ENCODE measurements around the gene NCK2.

Gene NCK2

GRCh38 chr2:105806996-105807395 lies 62.3 kb downstream of the NCK2 start:
- H3K36me3 ChIP-seq, result no peaks in the 10 kb centered on the region

DNA sequence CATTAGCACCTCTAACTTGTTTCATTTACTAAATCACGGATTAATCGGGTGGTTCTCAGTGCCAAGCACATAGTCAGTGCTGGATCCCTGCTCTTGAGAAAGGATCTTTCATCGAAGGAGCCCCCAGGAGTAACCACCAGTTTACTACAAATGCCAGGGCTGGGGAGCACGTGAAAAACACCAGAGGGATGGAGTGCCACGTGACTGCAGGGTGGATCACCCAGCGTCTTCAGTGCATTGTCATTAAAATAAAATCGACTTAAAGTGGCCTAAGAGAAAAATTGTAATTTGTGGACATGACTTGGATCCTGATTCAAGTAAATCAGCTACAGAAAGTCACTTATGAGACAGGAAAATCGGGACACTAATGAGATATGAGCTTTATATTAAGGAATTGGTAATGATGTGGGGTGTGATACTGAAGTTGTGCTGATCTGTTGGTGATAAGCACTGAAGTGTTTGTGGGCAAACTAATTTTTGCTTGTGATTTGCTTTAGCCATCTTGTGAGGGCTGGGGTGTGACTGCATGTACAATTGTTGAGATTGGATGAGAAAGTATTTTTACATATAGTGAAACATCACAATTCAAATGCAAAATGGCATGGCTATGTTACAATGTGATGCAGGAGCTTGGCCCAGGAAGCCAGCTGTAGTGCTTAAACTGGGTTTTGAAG lies 63.8 kb downstream of the NCK2 start:
- H3K36me3 ChIP-seq, result no peaks in the 10 kb centered on the region
- H3K9me3 ChIP-seq, result no peaks in the 10 kb centered on the region
- H3K27me3 ChIP-seq, result no peaks in the 10 kb centered on the region
- H3K4me3 ChIP-seq (ENCODE audit: low read depth, low read length), result no peak overlapping the region
- H3K4me1 ChIP-seq, result no peaks in the 10 kb centered on the region
- TF ChIP-seq, protein P1, sequence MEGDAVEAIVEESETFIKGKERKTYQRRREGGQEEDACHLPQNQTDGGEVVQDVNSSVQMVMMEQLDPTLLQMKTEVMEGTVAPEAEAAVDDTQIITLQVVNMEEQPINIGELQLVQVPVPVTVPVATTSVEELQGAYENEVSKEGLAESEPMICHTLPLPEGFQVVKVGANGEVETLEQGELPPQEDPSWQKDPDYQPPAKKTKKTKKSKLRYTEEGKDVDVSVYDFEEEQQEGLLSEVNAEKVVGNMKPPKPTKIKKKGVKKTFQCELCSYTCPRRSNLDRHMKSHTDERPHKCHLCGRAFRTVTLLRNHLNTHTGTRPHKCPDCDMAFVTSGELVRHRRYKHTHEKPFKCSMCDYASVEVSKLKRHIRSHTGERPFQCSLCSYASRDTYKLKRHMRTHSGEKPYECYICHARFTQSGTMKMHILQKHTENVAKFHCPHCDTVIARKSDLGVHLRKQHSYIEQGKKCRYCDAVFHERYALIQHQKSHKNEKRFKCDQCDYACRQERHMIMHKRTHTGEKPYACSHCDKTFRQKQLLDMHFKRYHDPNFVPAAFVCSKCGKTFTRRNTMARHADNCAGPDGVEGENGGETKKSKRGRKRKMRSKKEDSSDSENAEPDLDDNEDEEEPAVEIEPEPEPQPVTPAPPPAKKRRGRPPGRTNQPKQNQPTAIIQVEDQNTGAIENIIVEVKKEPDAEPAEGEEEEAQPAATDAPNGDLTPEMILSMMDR (IDR thresholded peaks at IDR 0.05; ENCODE audit: low read depth, low read length), result no peak
- no peak for DNase-seq

More at GRCh38 chr2:105806996-105807395, 62.3 kb downstream of the NCK2 start:
- H3K4me1 ChIP-seq, result no peaks in the 10 kb centered on the region
- no peaks in the 10 kb centered on the region for H3K27me3 ChIP-seq
- DNase-seq, result no peak
- H3K9me3 ChIP-seq, result no peaks in the 10 kb centered on the region
- TF ChIP-seq, protein P1 (IDR thresholded peaks at IDR 0.05; ENCODE audit: low read depth, low read length), result no peak
- H3K4me3 ChIP-seq (ENCODE audit: low read depth, low read length), result no peak overlapping the region

DNA sequence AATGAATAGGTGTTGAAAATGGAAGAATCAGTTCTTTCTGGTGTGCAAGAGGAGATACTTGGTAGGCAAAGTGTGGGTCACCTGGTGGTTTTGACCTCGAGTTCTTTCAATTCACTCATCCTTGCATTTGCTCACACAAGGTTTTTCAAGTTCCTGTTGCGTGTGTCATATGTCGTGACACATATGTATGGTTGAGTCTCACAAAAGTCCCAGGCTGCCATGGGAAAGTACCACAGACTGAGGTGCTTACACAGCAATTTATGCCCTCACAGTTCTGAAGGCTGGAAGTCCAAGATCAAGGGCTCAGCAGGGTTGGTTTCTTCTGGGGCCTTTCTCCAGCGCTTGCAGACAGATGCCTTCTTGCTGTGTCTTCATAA lies 64.4 kb downstream of the NCK2 start:
- Histone ChIP-seq H3K9me3 (no peaks in the 10 kb centered on the region), H3K27me3 (no peaks in the 10 kb centered on the region), H3K4me3 (ENCODE audit: low read depth, low read length) (no peak overlapping the region), H3K36me3 (no peaks in the 10 kb centered on the region), H3K4me1 (no peaks in the 10 kb centered on the region)
- DNase-seq, result no peak
- TF ChIP-seq, protein P1 (IDR thresholded peaks at IDR 0.05; ENCODE audit: low read depth, low read length), result no peak

GRCh38 chr2:105809723-105810122 lies 65.0 kb downstream of the NCK2 start:
- H3K4me1 ChIP-seq, result no peaks in the 10 kb centered on the region
- no peaks in the 10 kb centered on the region for H3K9me3 ChIP-seq
- TF ChIP-seq, protein P1 (IDR thresholded peaks at IDR 0.05; ENCODE audit: low read depth, low read length), result no peak
- H3K4me3 ChIP-seq (ENCODE audit: low read depth, low read length), result no peak overlapping the region
- no peak for DNase-seq
- H3K36me3 ChIP-seq, result no peaks in the 10 kb centered on the region
- H3K27me3 ChIP-seq, result no peaks in the 10 kb centered on the region

- no peaks in the 10 kb centered on the region for H3K27me3 ChIP-seq
- H3K36me3 ChIP-seq, result no peaks in the 10 kb centered on the region
- H3K4me3 ChIP-seq (ENCODE audit: low read depth, low read length), result no peak overlapping the region
- DNase-seq, result no peak
- H3K9me3 ChIP-seq, result no peaks in the 10 kb centered on the region
- H3K4me1 ChIP-seq, result no peaks in the 10 kb centered on the region
- TF ChIP-seq, protein P1 (IDR thresholded peaks at IDR 0.05; ENCODE audit: low read depth, low read length), result no peak
Observed at GRCh38 chr2:105812180-105813044, 67.7 kb downstream of the NCK2 start.

- H3K9me3 ChIP-seq, result no peaks in the 10 kb centered on the region
- H3K27me3 ChIP-seq, result no peaks in the 10 kb centered on the region
- no peaks in the 10 kb centered on the region for H3K4me1 ChIP-seq
- DNase-seq, result no peak
- H3K4me3 ChIP-seq (ENCODE audit: low read depth, low read length), result no peak overlapping the region
- no peaks in the 10 kb centered on the region for H3K36me3 ChIP-seq
- TF ChIP-seq, protein P1 (IDR thresholded peaks at IDR 0.05; ENCODE audit: low read depth, low read length), result no peak
Observed at GRCh38 chr2:105813045-105813315, 68.3 kb downstream of the NCK2 start.

Data from BE2C (cell line).